Liver (tissue), 9 donors: Measurements from ENCODE around the gene SEMA5A. TPM values are rescaled to one million over a fixed set of nuclear protein-coding genes. Genes with fewer than 3 reads are reported as not detected.

Experiments used
- DNase-seq: peaks from one replicate; pipeline ENCODE4 v3.0.0-alpha.2; 2017; ENCODE audit warnings: low spot score
- H3K27ac ChIP-seq, 2 donors: one replicate each; pipeline ENCODE4 v1.7.0; 2013; ENCODE audit warnings: inconsistent platforms in 2 of 2, low read length in 2 of 2, control low read depth in 1 of 2, low read depth in 1 of 2, mild to moderate bottlenecking in 1 of 2
- H3K27me3 ChIP-seq, 4 donors: one replicate each; pipeline versions ENCODE4 v1.6.1 to v1.7.0; 2013; ENCODE audit warnings: low read length in 3 of 4, inconsistent platforms in 1 of 4, mild to moderate bottlenecking in 1 of 4, moderate library complexity in 1 of 4; ENCODE audit not compliant: control insufficient read depth in 4 of 4, insufficient read depth in 4 of 4
- H3K36me3 ChIP-seq, 4 donors: one replicate each; pipeline versions ENCODE4 v1.6.1 to v1.7.0; 2013; ENCODE audit warnings: low read length in 3 of 4, mild to moderate bottlenecking in 3 of 4, low read depth in 1 of 4, moderate library complexity in 1 of 4; ENCODE audit not compliant: control insufficient read depth in 4 of 4, insufficient read depth in 3 of 4
- H3K4me1 ChIP-seq, 4 donors: one replicate each; pipeline versions ENCODE4 v1.6.1 to v1.7.0; 2013; ENCODE audit warnings: low read length in 3 of 4, mild to moderate bottlenecking in 3 of 4, moderate library complexity in 1 of 4; ENCODE audit not compliant: control insufficient read depth in 4 of 4, insufficient read depth in 4 of 4
- H3K4me3 ChIP-seq, 3 donors: one replicate each; pipeline versions ENCODE4 v1.6.1 to v1.7.0; 2013; ENCODE audit warnings: low read length in 3 of 3, control low read depth in 1 of 3, low read depth in 1 of 3, mild to moderate bottlenecking in 1 of 3
- H3K9ac ChIP-seq, 2 donors: one replicate each; pipeline ENCODE4 v1.7.0; 2013; ENCODE audit warnings: low read length in 2 of 2, mild to moderate bottlenecking in 2 of 2, moderate library complexity in 2 of 2, control low read depth in 1 of 2, low read depth in 1 of 2
- H3K9me3 ChIP-seq, 4 donors: one replicate each; pipeline versions ENCODE4 v1.6.1 to v1.7.0; 2013; ENCODE audit warnings: low read length in 3 of 4; ENCODE audit not compliant: control insufficient read depth in 4 of 4
- EGR1 ChIP-seq, 2 donors: IDR thresholded peaks; 2 replicates each; pipeline ENCODE4 v1.6.1; 2016 to 2018; ENCODE audit warnings: antibody characterized with exemption in 2 of 2, low read depth in 2 of 2
- FOXA1 ChIP-seq: IDR thresholded peaks from 2 replicates; pipeline ENCODE4 v1.6.1; 2016; ENCODE audit warnings: antibody characterized with exemption
- FOXA2 ChIP-seq: IDR thresholded peaks from 2 replicates; pipeline ENCODE4 v1.6.1; 2016; ENCODE audit warnings: antibody characterized with exemption
- HNF4A ChIP-seq, 2 donors: conservative IDR thresholded peaks; 2 replicates each; pipeline ENCODE4 v1.6.1; 2016; ENCODE audit warnings: antibody characterized with exemption in 2 of 2, mild to moderate bottlenecking in 2 of 2
- HNF4G ChIP-seq: IDR thresholded peaks from 2 replicates; pipeline ENCODE4 v1.6.1; 2016; ENCODE audit warnings: antibody characterized with exemption
- JUND ChIP-seq, 2 donors: IDR thresholded peaks; 2 replicates each; pipeline ENCODE4 v1.6.1; 2016; ENCODE audit warnings: antibody characterized with exemption in 2 of 2
- RAD21 ChIP-seq, 2 donors: IDR thresholded peaks; 2 replicates each; pipeline ENCODE4 v1.6.1; 2016; ENCODE audit warnings: antibody characterized with exemption in 2 of 2, mild to moderate bottlenecking in 2 of 2
- RXRA ChIP-seq, 2 donors: IDR thresholded peaks; 2 replicates each; pipeline ENCODE4 v1.6.1; 2017 to 2018; ENCODE audit warnings: antibody characterized with exemption in 2 of 2, mild to moderate bottlenecking in 1 of 2
- SP1 ChIP-seq: IDR thresholded peaks from 2 replicates; pipeline ENCODE4 v1.6.1; 2018; ENCODE audit warnings: antibody characterized with exemption, mild to moderate bottlenecking
- TAF1 ChIP-seq: conservative IDR thresholded peaks from 2 replicates; pipeline ENCODE4 v1.6.1; 2016; ENCODE audit warnings: antibody characterized with exemption, mild to moderate bottlenecking
- YY1 ChIP-seq: IDR thresholded peaks from 2 replicates; pipeline ENCODE4 v1.6.1; 2016; ENCODE audit warnings: antibody characterized with exemption, mild to moderate bottlenecking
- WGBS: extraction: QIAGEN DNeasy Blood & Tissue Kit; methylation state at CpG from one replicate; pipeline ENCODE4 v1.1.7; 2013; 5-methylcytosine and 5-hydroxymethylcytosine counted together
- polyA plus RNA-seq, 2 donors: library from polyadenylated mRNA; stranded (reverse) in 1 of 2; unstranded in 1 of 2; fragments of 200-250 nt in 1 of 2; fragments of >200 nt in 1 of 2; fragmentation: Nextera tagmentation in 1 of 2; extraction: Ambion mirVana in 1 of 2; gene quantifications; one replicate each; pipeline versions ENCODE4 v1.2.1 to v1.2.3, GENCODE V29; 2013 to 2015
- total RNA-seq, 2 donors: library from RNA; depleted of rRNA; stranded (reverse); fragments of >200 nt; gene quantifications; one replicate each; pipeline ENCODE4 v1.2.3, GENCODE V29; 2014
- TF ChIP-seq, protein P1 (sequence below): IDR thresholded peaks from 2 replicates; pipeline ENCODE4 v1.6.1; 2016; ENCODE audit warnings: antibody characterized with exemption, mild to moderate bottlenecking
- TF ChIP-seq, protein P2 (sequence below): fragments of 150-350 bp; IDR thresholded peaks from 2 replicates; pipeline ENCODE4 v1.5.1; 2017; ENCODE audit warnings: improper control_type of control experiment, low read depth, low read length; ENCODE audit not compliant: missing input control
- TF ChIP-seq, protein P3 (sequence below): IDR thresholded peaks from 2 replicates; pipeline ENCODE4 v1.6.1; 2016; ENCODE audit warnings: antibody characterized with exemption
- TF ChIP-seq, protein P4 (sequence below): IDR thresholded peaks from 2 replicates; pipeline ENCODE4 v1.6.1; 2016; ENCODE audit warnings: antibody characterized with exemption
- TF ChIP-seq, protein P5 (sequence below): IDR thresholded peaks from 2 replicates; pipeline ENCODE4 v1.6.1; 2016; ENCODE audit warnings: antibody characterized with exemption
- donor health status: healthy.
- donor health status: healthy.
- donor health status: healthy.
- donor health status: healthy.
- donor health status: healthy.

The SEMA5A gene
- total and polyA plus RNA-seq, 4 donors, result 1.1 to 5.8 (median 3.2) TPM

- no peaks in the 10 kb centered on the region for H3K4me1 ChIP-seq
- H3K9me3 ChIP-seq, result no peaks in the 10 kb centered on the region
- H3K36me3 ChIP-seq, result peaks cover 0 to 17% (median 6%) of the 10 kb centered on the region in 4 donors
- TF ChIP-seq, protein P1, sequence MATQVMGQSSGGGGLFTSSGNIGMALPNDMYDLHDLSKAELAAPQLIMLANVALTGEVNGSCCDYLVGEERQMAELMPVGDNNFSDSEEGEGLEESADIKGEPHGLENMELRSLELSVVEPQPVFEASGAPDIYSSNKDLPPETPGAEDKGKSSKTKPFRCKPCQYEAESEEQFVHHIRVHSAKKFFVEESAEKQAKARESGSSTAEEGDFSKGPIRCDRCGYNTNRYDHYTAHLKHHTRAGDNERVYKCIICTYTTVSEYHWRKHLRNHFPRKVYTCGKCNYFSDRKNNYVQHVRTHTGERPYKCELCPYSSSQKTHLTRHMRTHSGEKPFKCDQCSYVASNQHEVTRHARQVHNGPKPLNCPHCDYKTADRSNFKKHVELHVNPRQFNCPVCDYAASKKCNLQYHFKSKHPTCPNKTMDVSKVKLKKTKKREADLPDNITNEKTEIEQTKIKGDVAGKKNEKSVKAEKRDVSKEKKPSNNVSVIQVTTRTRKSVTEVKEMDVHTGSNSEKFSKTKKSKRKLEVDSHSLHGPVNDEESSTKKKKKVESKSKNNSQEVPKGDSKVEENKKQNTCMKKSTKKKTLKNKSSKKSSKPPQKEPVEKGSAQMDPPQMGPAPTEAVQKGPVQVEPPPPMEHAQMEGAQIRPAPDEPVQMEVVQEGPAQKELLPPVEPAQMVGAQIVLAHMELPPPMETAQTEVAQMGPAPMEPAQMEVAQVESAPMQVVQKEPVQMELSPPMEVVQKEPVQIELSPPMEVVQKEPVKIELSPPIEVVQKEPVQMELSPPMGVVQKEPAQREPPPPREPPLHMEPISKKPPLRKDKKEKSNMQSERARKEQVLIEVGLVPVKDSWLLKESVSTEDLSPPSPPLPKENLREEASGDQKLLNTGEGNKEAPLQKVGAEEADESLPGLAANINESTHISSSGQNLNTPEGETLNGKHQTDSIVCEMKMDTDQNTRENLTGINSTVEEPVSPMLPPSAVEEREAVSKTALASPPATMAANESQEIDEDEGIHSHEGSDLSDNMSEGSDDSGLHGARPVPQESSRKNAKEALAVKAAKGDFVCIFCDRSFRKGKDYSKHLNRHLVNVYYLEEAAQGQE, result no peak
- TF ChIP-seq HNF4G, result no peak
- TF ChIP-seq, protein P2, sequence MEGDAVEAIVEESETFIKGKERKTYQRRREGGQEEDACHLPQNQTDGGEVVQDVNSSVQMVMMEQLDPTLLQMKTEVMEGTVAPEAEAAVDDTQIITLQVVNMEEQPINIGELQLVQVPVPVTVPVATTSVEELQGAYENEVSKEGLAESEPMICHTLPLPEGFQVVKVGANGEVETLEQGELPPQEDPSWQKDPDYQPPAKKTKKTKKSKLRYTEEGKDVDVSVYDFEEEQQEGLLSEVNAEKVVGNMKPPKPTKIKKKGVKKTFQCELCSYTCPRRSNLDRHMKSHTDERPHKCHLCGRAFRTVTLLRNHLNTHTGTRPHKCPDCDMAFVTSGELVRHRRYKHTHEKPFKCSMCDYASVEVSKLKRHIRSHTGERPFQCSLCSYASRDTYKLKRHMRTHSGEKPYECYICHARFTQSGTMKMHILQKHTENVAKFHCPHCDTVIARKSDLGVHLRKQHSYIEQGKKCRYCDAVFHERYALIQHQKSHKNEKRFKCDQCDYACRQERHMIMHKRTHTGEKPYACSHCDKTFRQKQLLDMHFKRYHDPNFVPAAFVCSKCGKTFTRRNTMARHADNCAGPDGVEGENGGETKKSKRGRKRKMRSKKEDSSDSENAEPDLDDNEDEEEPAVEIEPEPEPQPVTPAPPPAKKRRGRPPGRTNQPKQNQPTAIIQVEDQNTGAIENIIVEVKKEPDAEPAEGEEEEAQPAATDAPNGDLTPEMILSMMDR, result no peak
- TF ChIP-seq FOXA1, result no peak
- TF ChIP-seq YY1, result no peak
- no peak for TF ChIP-seq EGR1 (IDR thresholded peaks at IDR 0.05; ENCODE audit: low read depth in 2 of 2)
- TF ChIP-seq TAF1, result no peak
- TF ChIP-seq SP1, result no peak
- TF ChIP-seq RXRA (IDR thresholded peaks at IDR 0.05), result no peak
- TF ChIP-seq, protein P3, sequence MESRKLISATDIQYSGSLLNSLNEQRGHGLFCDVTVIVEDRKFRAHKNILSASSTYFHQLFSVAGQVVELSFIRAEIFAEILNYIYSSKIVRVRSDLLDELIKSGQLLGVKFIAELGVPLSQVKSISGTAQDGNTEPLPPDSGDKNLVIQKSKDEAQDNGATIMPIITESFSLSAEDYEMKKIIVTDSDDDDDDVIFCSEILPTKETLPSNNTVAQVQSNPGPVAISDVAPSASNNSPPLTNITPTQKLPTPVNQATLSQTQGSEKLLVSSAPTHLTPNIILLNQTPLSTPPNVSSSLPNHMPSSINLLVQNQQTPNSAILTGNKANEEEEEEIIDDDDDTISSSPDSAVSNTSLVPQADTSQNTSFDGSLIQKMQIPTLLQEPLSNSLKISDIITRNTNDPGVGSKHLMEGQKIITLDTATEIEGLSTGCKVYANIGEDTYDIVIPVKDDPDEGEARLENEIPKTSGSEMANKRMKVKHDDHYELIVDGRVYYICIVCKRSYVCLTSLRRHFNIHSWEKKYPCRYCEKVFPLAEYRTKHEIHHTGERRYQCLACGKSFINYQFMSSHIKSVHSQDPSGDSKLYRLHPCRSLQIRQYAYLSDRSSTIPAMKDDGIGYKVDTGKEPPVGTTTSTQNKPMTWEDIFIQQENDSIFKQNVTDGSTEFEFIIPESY, result no peak
- TF ChIP-seq FOXA2, result no peak
- TF ChIP-seq JUND (IDR thresholded peaks at IDR 0.05), result no peak
- TF ChIP-seq, protein P4, sequence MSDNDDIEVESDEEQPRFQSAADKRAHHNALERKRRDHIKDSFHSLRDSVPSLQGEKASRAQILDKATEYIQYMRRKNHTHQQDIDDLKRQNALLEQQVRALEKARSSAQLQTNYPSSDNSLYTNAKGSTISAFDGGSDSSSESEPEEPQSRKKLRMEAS, result no peak
- no peak for TF ChIP-seq RAD21 (IDR thresholded peaks at IDR 0.05)
- H3K4me3 ChIP-seq, result no peak overlapping the region
- H3K27me3 ChIP-seq, result no peaks in the 10 kb centered on the region
- H3K27ac ChIP-seq, result no peak overlapping the region
- DNase-seq, result no peak
- WGBS, result 93% methylated on average over 6 of the region's 6 CpGs
- no peak overlapping the region for H3K9ac ChIP-seq
Observed at GRCh38 chr5:9108162-9108561, 437.7 kb downstream of the SEMA5A start.

DNA sequence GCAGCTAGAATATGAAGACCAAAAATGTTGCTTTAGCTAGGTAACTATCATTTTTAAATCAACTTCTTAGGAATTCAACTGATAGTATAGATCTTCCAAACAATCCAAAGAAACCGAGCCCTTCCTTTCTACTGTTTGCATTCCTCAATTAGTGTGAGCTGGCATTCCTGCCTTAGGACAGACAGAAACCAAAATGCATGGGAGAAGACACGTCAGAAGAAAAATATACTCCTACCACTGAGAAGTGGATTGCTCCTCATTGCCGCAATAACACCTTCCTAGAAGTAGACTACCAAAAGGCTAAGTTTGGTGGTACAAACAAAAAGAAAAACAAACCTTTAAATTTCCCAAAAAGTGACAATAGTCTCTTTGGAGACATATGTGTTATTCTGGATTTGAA, 440.0 kb downstream of the SEMA5A start:
- no peaks in the 10 kb centered on the region for H3K4me1 ChIP-seq
- DNase-seq, result no peak
- H3K36me3 ChIP-seq, result peaks cover 0 to 17% (median 6%) of the 10 kb centered on the region in 4 donors
- H3K27ac ChIP-seq, result no peak overlapping the region
- no peaks in the 10 kb centered on the region for H3K27me3 ChIP-seq
- no peak overlapping the region for H3K4me3 ChIP-seq
- TF ChIP-seq HNF4G, result no peak
- TF ChIP-seq, protein P4, result no peak
- TF ChIP-seq, protein P2, result no peak
- TF ChIP-seq, protein P5, sequence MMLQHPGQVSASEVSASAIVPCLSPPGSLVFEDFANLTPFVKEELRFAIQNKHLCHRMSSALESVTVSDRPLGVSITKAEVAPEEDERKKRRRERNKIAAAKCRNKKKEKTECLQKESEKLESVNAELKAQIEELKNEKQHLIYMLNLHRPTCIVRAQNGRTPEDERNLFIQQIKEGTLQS, result no peak
- TF ChIP-seq FOXA2, result no peak
- no peak for TF ChIP-seq EGR1 (IDR thresholded peaks at IDR 0.05; ENCODE audit: low read depth in 2 of 2)
- TF ChIP-seq, protein P3, result no peak
- TF ChIP-seq TAF1, result no peak
- no peak for TF ChIP-seq RXRA (IDR thresholded peaks at IDR 0.05)
- no peak for TF ChIP-seq HNF4A (conservative IDR thresholded peaks at IDR 0.05)
- WGBS, result 87% methylated on average over 3 of the region's 3 CpGs
- no peak overlapping the region for H3K9ac ChIP-seq
- H3K9me3 ChIP-seq, result no peaks in the 10 kb centered on the region
